Kidney epithelial cell (primary cell): Measurements from ENCODE around the gene RNF212. TPM values are rescaled to one million over a fixed set of nuclear protein-coding genes. Genes with fewer than 3 reads are reported as not detected.

ENCODE experiments used
- DNase-seq: peaks from one replicate; pipeline ENCODE4 v3.0.0-alpha.2; 2010; ENCODE audit warnings: low read depth
- H3K27me3 ChIP-seq: 2 replicates; pipeline ENCODE4 v1.6.0; 2011; ENCODE audit warnings: low read length; ENCODE audit not compliant: control insufficient read depth, insufficient read depth
- H3K36me3 ChIP-seq: 2 replicates; pipeline ENCODE4 v1.5.1; 2011; ENCODE audit warnings: low read length; ENCODE audit not compliant: control insufficient read depth, insufficient read depth
- H3K4me3 ChIP-seq: 2 replicates; pipeline ENCODE4 v1.5.1; 2011; ENCODE audit warnings: low read depth, mild to moderate bottlenecking, control low read depth, low read length
- total RNA-seq: library from RNA; depleted of rRNA; stranded (reverse); fragments of >200 nt; gene quantifications from 2 replicates; pipeline ENCODE4 v1.2.3, GENCODE V29; 2015
- TF ChIP-seq, protein P1 (sequence below): IDR thresholded peaks from 2 replicates; pipeline ENCODE4 v1.5.1; 2011; ENCODE audit warnings: mild to moderate bottlenecking, moderate library complexity, low read length, control low read depth, inconsistent platforms; ENCODE audit not compliant: insufficient read depth, poor library complexity, severe bottlenecking

The RNF212 gene
- total RNA-seq, 1 donor from 2014 or later, result 5.2 TPM

GRCh38 chr4:1026115-1026514 is 87.2 kb downstream of the RNF212 start:
- DNase-seq, result no peak
- peaks cover 31% of the 10 kb centered on the region for H3K27me3 ChIP-seq

GRCh38 chr4:1024882-1025545 is 88.3 kb downstream of the RNF212 start:
- Histone ChIP-seq H3K27me3 (peaks cover 21% of the 10 kb centered on the region), H3K36me3 (no peaks in the 10 kb centered on the region), H3K4me3 (no peak overlapping the region)
- no peak for DNase-seq
- TF ChIP-seq, protein P1, sequence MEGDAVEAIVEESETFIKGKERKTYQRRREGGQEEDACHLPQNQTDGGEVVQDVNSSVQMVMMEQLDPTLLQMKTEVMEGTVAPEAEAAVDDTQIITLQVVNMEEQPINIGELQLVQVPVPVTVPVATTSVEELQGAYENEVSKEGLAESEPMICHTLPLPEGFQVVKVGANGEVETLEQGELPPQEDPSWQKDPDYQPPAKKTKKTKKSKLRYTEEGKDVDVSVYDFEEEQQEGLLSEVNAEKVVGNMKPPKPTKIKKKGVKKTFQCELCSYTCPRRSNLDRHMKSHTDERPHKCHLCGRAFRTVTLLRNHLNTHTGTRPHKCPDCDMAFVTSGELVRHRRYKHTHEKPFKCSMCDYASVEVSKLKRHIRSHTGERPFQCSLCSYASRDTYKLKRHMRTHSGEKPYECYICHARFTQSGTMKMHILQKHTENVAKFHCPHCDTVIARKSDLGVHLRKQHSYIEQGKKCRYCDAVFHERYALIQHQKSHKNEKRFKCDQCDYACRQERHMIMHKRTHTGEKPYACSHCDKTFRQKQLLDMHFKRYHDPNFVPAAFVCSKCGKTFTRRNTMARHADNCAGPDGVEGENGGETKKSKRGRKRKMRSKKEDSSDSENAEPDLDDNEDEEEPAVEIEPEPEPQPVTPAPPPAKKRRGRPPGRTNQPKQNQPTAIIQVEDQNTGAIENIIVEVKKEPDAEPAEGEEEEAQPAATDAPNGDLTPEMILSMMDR, result no peak

More at GRCh38 chr4:1026115-1026514, 87.2 kb downstream of the RNF212 start:
- Histone ChIP-seq H3K4me3 (no peak overlapping the region), H3K36me3 (no peaks in the 10 kb centered on the region)
- TF ChIP-seq, protein P1, result no peak

- no peak for DNase-seq
- Histone ChIP-seq H3K27me3 (peaks cover 13% of the 10 kb centered on the region), H3K4me3 (no peak overlapping the region), H3K36me3 (no peaks in the 10 kb centered on the region)
- TF ChIP-seq, protein P1, result no peak
Measured at GRCh38 chr4:1023895-1024740, 89.2 kb downstream of the RNF212 start.

GRCh38 chr4:1023075-1023640 is 90.2 kb downstream of the RNF212 start:
- Histone ChIP-seq H3K4me3 (no peak overlapping the region), H3K27me3 (peaks cover 4% of the 10 kb centered on the region)
- TF ChIP-seq, protein P1, result no peak

DNA sequence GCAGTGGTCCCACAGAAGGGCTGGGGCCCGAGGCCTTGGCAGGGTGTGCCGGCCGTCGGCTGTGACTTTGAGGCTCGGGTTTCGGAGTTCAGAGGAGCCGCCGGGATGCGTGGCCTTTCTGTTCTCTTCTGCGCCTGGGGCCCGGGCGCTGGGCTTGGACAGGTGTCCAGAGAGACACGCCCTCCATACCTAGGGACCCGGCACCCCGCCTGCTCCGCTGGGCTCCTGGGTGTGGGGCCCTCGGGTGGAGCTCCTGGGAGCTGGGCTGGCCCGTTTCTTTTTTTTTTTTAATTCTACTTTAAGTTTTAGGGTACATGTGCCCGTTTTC is 90.7 kb downstream of the RNF212 start:
- Histone ChIP-seq H3K27me3 (no peaks in the 10 kb centered on the region), H3K36me3 (no peaks in the 10 kb centered on the region), H3K4me3 (no peak overlapping the region)
- DNase-seq, result no peak
- TF ChIP-seq, protein P1, result no peak

More at GRCh38 chr4:1023075-1023640, 90.2 kb downstream of the RNF212 start:
- no peak for DNase-seq
- no peaks in the 10 kb centered on the region for H3K36me3 ChIP-seq
